GM20000 (cell line): ENCODE results near the gene PPP2R5D.
"Not testable (repeated sequence)": the region's sequence is repeated elsewhere in the genome, so short reads cannot be mapped to it uniquely, and the experiment has no call there.

Source experiments
- DNase-seq: peaks from one replicate; pipeline ENCODE4 v3.0.0; 2012; ENCODE audit warnings: low spot score
- CTCF ChIP-seq: IDR thresholded peaks from 2 replicates; pipeline ENCODE4 v1.5.1; 2012; ENCODE audit warnings: mild to moderate bottlenecking, control low read depth; ENCODE audit errors: extremely low read depth, missing control alignments

Gene PPP2R5D

DNA sequence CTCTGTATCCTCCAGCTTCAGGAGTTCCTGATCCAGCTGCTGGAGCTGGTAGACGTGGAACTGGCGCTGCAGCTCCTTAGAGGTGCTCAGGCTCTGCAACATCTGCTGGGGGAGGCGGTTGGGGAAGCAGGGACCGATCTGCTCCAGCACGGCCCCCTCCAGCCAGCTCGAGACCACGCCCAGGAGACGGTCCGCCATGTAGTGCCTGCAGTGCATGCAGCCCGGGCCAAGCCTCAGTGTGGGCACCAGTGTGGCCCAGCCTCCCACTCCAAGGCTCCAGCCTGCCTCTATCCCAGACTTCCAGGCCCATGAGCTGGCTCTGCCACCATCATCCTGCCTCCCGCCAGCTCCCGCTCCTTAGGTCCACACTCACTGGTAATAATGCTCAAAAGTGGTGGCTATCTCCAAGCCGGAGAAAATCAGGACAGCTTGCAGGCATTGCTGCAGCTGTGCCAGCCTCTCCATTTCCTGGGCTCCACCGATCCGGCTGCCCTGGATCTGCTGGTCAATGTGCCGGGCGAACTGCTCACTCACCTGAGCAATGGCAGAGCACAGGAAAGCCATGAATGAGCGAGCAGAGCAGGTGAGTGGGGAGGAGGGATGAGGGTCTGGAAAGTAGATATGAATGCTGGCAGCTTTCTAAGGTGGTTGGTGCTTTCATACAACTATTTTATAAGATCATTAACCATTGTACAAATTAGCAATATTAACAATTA lies 56.3 kb downstream of the PPP2R5D start:
- TF ChIP-seq CTCF: no peak

DNA sequence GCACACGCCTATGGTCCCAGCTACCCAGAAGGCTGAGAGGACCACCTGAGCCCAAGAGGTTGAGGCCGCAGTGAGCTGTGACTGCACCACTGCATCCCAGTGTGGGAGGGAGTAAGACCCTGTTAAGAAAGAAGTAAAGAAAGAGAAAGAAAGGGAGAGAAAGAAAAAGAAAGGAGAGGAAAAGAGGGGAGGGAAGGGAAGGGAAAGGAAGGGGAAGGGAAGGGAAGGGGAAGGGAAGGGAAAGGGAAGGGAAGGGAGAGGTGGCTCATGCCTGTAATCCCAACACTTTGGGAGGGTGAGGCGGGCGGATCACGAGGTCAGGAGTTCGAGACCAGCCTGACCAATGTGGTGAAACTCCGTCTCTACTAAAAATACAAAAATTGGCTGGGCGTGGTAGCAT lies 57.1 kb downstream of the PPP2R5D start:
- not testable (repeated sequence) for DNase-seq

More for the DNA sequence above, 56.3 kb downstream of the PPP2R5D start:
- no peak for DNase-seq

- DNase-seq: no peak
- TF ChIP-seq CTCF: no peak
Observed at GRCh38 chr6:43043310-43043709, 58.9 kb downstream of the PPP2R5D start.

DNA sequence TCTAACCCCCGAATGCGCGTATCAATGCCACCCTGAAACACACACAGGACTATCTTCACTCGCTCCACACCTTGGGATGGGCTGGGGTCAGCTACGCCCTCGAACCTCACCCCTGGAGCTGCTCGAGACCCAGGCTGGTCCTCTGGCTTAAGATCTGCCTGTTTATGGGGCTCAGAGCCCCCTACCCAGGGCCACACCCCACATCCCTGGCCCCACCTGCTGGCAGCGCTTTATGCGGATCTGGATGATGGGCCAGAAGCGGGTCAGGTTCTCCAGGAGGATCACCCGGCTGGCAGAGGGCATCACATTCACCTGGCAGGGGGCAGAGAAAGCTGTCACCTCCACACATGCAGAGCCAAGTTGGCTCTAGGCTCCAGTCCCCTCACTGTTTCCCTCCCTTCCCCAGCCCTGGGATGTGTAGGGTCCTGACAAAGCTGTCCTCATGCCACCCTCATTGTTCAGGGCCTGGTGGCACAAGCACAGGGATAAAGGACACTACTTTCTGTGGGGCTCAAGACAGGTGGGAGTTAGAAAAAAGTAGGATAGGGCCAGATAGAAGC lies 61.1 kb downstream of the PPP2R5D start:
- no peak for TF ChIP-seq CTCF
- DNase-seq: no peak

DNA sequence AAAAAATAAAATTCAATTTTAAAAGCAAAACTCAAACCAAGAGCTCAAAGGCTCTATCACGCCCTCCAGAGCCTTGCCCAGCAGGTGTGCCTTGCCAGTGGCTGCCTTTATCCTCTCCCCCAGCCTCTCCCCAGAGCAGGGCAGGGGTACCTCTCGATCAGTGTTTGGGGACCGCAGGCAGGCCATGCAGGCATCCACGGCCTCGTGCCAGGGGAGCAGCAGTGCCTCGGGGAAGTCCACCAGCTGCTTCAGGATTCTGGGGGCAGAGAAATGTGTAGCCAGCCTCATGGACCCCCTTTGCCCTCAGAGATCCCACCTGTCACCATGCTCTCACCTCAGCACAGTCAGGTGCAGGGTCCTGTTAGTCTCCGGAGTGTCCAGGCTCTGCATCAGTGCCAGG lies 63.6 kb downstream of the PPP2R5D start:
- no peak for TF ChIP-seq CTCF
- DNase-seq: no peak

- TF ChIP-seq CTCF: no peak
- DNase-seq: no peak
Observed at GRCh38 chr6:43050981-43051380, 66.6 kb downstream of the PPP2R5D start.

DNA sequence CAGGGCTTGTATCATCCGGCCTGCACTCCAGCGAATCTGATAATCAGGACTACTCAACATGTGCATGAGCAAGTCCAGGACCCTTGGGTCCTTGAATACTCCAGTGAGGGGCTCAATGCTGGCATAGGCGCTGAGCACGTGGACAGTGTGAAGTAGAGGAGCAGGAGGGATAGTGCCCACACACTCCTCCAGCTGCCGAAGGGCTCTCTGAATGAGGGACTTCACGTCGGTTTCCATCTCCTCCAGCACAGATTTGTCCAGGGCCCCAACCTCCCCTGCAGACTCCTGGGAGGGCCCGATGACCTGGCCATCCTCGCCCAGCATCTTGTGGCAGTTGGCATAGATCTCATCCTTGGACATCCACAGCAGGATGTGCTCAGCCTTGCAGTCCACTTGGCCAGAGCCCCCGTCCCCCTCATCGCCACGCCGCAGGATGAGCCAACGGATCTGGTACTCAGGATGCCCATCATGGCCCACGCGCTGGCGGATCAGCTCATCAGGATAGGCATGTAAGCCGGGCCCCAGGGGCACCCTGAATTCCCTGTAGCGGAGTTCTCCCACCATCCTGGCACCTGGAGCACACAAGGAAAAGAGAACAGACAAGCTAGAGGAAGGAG lies 68.0 kb downstream of the PPP2R5D start:
- no peak for TF ChIP-seq CTCF
- no peak for DNase-seq
